GM12878 (cell line): Measurements from ENCODE around the gene DNASE2B. TPM values are rescaled to one million over a fixed set of nuclear protein-coding genes. Genes with fewer than 3 reads are reported as not detected.

Experiments
- ATAC-seq: fragments of 200-7000 bp; cut with Tn5 transposase; 3 replicates; pipeline ENCODE4 v1.9.1; 2020; ENCODE audit warnings: mild to moderate bottlenecking, moderate library complexity
- BruUV-seq: library from RNA; stranded (reverse); fragments of 400-500 nt; replicated peaks from 2 replicates; lab custom pipeline; 2021; lab: Mats Ljungman, UMichigan
- CTCF ChIA-PET: fragments of 300-600 bp; sonication (Branson Sonifier 250); formaldehyde crosslinking; extraction: SDS; loops from one replicate; lab custom pipeline; 2021; ENCODE audit warnings: inconsistent platforms; lab: Yijun Ruan, JAX
- POLR2A ChIA-PET: fragments of 350-600 bp; formaldehyde crosslinking; extraction: SDS; loops from one replicate; lab custom pipeline; 2021; ENCODE audit warnings: inconsistent platforms; lab: Charles Lee
- RAD21 ChIA-PET: fragments of 300-600 bp; sonication (Branson Sonifier 250); formaldehyde crosslinking; loops from one replicate; lab custom pipeline; 2023; ENCODE audit warnings: antibody characterized with exemption; ENCODE audit not compliant: unreplicated experiment; lab: Charles Lee
- SMC1A ChIA-PET: fragments of 300-600 bp; sonication (Branson Sonifier 250); formaldehyde crosslinking; loops from one replicate; lab custom pipeline; 2023; ENCODE audit not compliant: unreplicated experiment, uncharacterized antibody; lab: Charles Lee
- DNase-seq: peaks from one replicate; pipeline ENCODE4 v3.0.0-alpha.2; 2011; ENCODE audit warnings: low read depth, low spot score
- FAIRE-seq: peaks from 3 replicates; lab custom pipeline; 2011; peaks lifted over from hg19 to GRCh38; lab: Jason Lieb, UNC
- H2AFZ ChIP-seq: 2 replicates; pipeline ENCODE4 v1.6.0; 2011; ENCODE audit warnings: low read depth, low read length, control low read depth; ENCODE audit not compliant: control insufficient read depth
- H3K27ac ChIP-seq: 2 replicates; pipeline ENCODE4 v1.5.1; 2011; ENCODE audit warnings: control low read depth; ENCODE audit not compliant: control insufficient read depth, insufficient read depth
- H3K27me3 ChIP-seq, 2 experiments: replicated peaks in 1 of 2; 2 replicates each; pipeline versions ENCODE4 v1.6.0 to v1.6.1; 2011; ENCODE audit warnings: low read length in 1 of 2; ENCODE audit not compliant: control insufficient read depth in 2 of 2, insufficient read depth in 2 of 2
- H3K36me3 ChIP-seq, 2 experiments: 2 replicates each; pipeline ENCODE4 v1.5.1; 2011; ENCODE audit warnings: low read length in 1 of 2; ENCODE audit not compliant: control insufficient read depth in 2 of 2, insufficient read depth in 2 of 2
- H3K4me1 ChIP-seq: 2 replicates; pipeline ENCODE4 v1.6.1; 2011; ENCODE audit warnings: mild to moderate bottlenecking, low read length, moderate library complexity, mixed read lengths; ENCODE audit not compliant: control insufficient read depth, insufficient read depth
- H3K4me2 ChIP-seq: 2 replicates; pipeline ENCODE4 v1.6.0; 2011; ENCODE audit warnings: control low read depth; ENCODE audit not compliant: control insufficient read depth, insufficient read depth
- H3K4me3 ChIP-seq: fragments of 200-600 bp; sonication (generic); 2 replicates; pipeline ENCODE4 v1.5.1; 2016
- H3K79me2 ChIP-seq: 2 replicates; pipeline ENCODE4 v1.6.0; 2011; ENCODE audit warnings: low read length; ENCODE audit not compliant: control insufficient read depth, insufficient read depth
- H3K9ac ChIP-seq: 2 replicates; pipeline ENCODE4 v1.8.0; 2011; ENCODE audit warnings: low read length, control low read depth, mixed read lengths; ENCODE audit not compliant: control insufficient read depth, insufficient read depth
- H3K9me3 ChIP-seq: replicated peaks from 3 replicates; pipeline ENCODE4 v1.5.1; 2011; ENCODE audit warnings: mild to moderate bottlenecking, low read length; ENCODE audit not compliant: control insufficient read depth, insufficient read depth
- H4K20me1 ChIP-seq: 2 replicates; pipeline ENCODE4 v1.6.0; 2011; ENCODE audit not compliant: control insufficient read depth, insufficient read depth
- ASH2L ChIP-seq: fragments of 300-600, 200-600 bp; sonication (generic); IDR thresholded peaks from 2 replicates; pipeline ENCODE4 v1.6.1; 2017; ENCODE audit warnings: low read depth, mild to moderate bottlenecking, borderline replicate concordance
- BCL11A ChIP-seq: IDR thresholded peaks from 2 replicates; pipeline ENCODE4 v1.6.1; 2011; ENCODE audit warnings: low read depth, low read length
- IRF3 ChIP-seq: fragments of 450-650 bp; IDR thresholded peaks from 2 replicates; pipeline ENCODE4 v1.6.1; 2014; ENCODE audit warnings: mild to moderate bottlenecking
- MYC ChIP-seq: IDR thresholded peaks from 2 replicates; pipeline ENCODE4 v1.6.1; 2011; ENCODE audit warnings: mild to moderate bottlenecking, low read length, moderate library complexity, inconsistent platforms; ENCODE audit not compliant: insufficient read depth, insufficient replicate concordance, insufficient read length, severe bottlenecking
- NFIC ChIP-seq: IDR thresholded peaks from 2 replicates; pipeline ENCODE4 v1.6.1; 2012; ENCODE audit warnings: low read depth, mild to moderate bottlenecking, inconsistent platforms, low read length, moderate library complexity
- NFYA ChIP-seq: IDR thresholded peaks from 2 replicates; pipeline ENCODE4 v1.6.1; 2011; ENCODE audit warnings: low read depth, mild to moderate bottlenecking, low read length, improper control_type of control experiment, borderline replicate concordance
- NR2C1 ChIP-seq: fragments of 450-650 bp; IDR thresholded peaks from 2 replicates; pipeline ENCODE4 v1.6.1; 2017; ENCODE audit warnings: antibody characterized with exemption, mild to moderate bottlenecking, moderate library complexity
- NRF1 ChIP-seq: conservative IDR thresholded peaks from 2 replicates; pipeline ENCODE4 v1.6.1; 2011; ENCODE audit warnings: mild to moderate bottlenecking, low read depth, low read length, improper control_type of control experiment
- POLR2AphosphoS2 ChIP-seq: IDR thresholded peaks from 2 replicates; pipeline ENCODE4 v1.6.1; 2011; ENCODE audit warnings: low read depth, mild to moderate bottlenecking, low read length, improper control_type of control experiment, moderate library complexity
- POU2F2 ChIP-seq: IDR thresholded peaks from 3 replicates; pipeline ENCODE4 v1.6.1; 2011; ENCODE audit warnings: low read depth, mild to moderate bottlenecking, low read length, borderline replicate concordance
- SIX5 ChIP-seq: IDR thresholded peaks from 2 replicates; pipeline ENCODE4 v1.6.1; 2011; ENCODE audit warnings: mild to moderate bottlenecking, low read depth, low read length, moderate library complexity; ENCODE audit not compliant: severe bottlenecking
- STAT3 ChIP-seq: IDR thresholded peaks from 2 replicates; pipeline ENCODE4 v1.6.1; 2011; ENCODE audit warnings: low read depth, low read length, improper control_type of control experiment
- TAF1 ChIP-seq: IDR thresholded peaks from 2 replicates; pipeline ENCODE4 v1.6.1; 2011; ENCODE audit warnings: mild to moderate bottlenecking, low read depth, low read length, borderline replicate concordance
- TCF3 ChIP-seq: IDR thresholded peaks from 2 replicates; pipeline ENCODE4 v1.6.1; 2012; ENCODE audit warnings: low read depth, mild to moderate bottlenecking, low read length, borderline replicate concordance; ENCODE audit not compliant: insufficient read depth
- YBX1 ChIP-seq: fragments of 450-650 bp; IDR thresholded peaks from 2 replicates; pipeline ENCODE4 v1.6.1; 2016; ENCODE audit warnings: antibody characterized with exemption
- ZBTB40 ChIP-seq: fragments of 450-650 bp; IDR thresholded peaks from 2 replicates; pipeline ENCODE4 v1.6.1; 2016; ENCODE audit warnings: mild to moderate bottlenecking, moderate library complexity, borderline replicate concordance
- WGBS: methylation state at CpG from one replicate; pipeline ENCODE4 v1.1.6; 2016; ENCODE audit warnings: low lambda C conversion rate; ENCODE audit not compliant: insufficient replicate concordance, insufficient coverage; ENCODE audit errors: missing lambda C conversion rate; 5-methylcytosine and 5-hydroxymethylcytosine counted together
- in situ Hi-C: fragments of 300-500 bp; cut with MboI; formaldehyde crosslinking; loops from 9 replicates; pipeline ENCODE4 v1.14.3; 2018; ENCODE audit warnings: mixed read lengths
- intact Hi-C: fragments of 100-400 bp; cut with micrococcal nuclease; formaldehyde crosslinking; loops from one replicate; pipeline ENCODE4 v1.14.2; 2022; ENCODE audit not compliant: unreplicated experiment
- polyA plus RNA-seq, 11 experiments: library from polyadenylated mRNA; depleted of rRNA in 4 of 11; unstranded in 6 of 11; stranded (reverse) in 5 of 11; fragments of >200 nt; fragmentation: Nextera tagmentation in 4 of 11; fragmentation: Illumina TruSeq in 1 of 11; extraction: Ambion mirVana in 4 of 11; extraction: Trizol in 1 of 11; gene quantifications; 1 replicate in 1 of 11; 2 replicates in 10 of 11; pipeline versions ENCODE4 v1.2.1 to v1.2.3, GENCODE V29; 2011 to 2016; ENCODE audit warnings: inconsistent platforms in 2 of 11, missing spikeins in 2 of 11, low read depth in 1 of 11
- total RNA-seq, 4 experiments: library from RNA; depleted of rRNA in 3 of 4; stranded (reverse); fragments of >200 nt in 3 of 4; fragmentation: Illumina TruSeq in 1 of 4; extraction: Trizol in 1 of 4; gene quantifications; 2 replicates each; pipeline versions ENCODE4 v1.2.1 to v1.2.3, GENCODE V29; 2013 to 2021

The DNASE2B gene
- total and polyA plus RNA-seq, 10 of the 15 experiments (the other 5 are each of a cell fraction or from before 2014, with no cell fraction given), result not detected

DNA sequence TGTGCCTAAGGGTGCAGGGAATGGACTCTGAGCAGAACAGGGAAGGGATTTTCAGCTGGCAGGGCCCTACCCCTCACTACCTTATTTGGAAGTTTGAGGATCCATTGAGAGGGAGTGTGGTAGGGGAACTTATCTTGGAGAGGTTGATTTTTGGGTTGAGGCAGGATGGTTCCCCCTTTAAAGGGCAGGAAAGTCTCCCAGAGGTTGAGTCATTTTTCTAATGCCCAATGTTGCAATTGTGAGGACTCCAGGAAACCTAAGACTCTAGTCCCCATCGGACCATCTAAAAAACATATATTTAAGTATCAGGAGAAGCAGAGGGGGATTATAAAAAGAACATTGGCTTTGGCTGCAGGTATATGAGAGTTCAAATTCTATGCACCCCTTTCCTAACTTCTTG lies 49.5 kb upstream of the DNASE2B start:
- WGBS, result 100% methylated on average over 1 of the region's 1 CpG
- CTCF ChIA-PET, result interaction anchor here (1.1 kb wide), 1 partner anchor 13 kb away, joined by 5 read pairs; no protein-coding TSS in a partner anchor

GRCh38 chr1:84350104-84350503 lies 48.2 kb upstream of the DNASE2B start:
- H3K79me2 ChIP-seq, result no peaks in the 10 kb centered on the region
- no peak overlapping the region for H3K4me2 ChIP-seq
- H3K9ac ChIP-seq, result no peak overlapping the region
- no peak overlapping the region for H3K4me3 ChIP-seq
- ChIA-PET SMC1A (interaction anchor here (0.7 to 1.1 kb wide), 3 partner anchors 12 to 772 kb away, joined by 3 to 4 read pairs (median 4); no protein-coding TSS in a partner anchor), RAD21 (no interaction called here), POLR2A (no interaction called here), CTCF (no interaction called here)
- H2AFZ ChIP-seq, result no peak overlapping the region
- no peak overlapping the region for H3K27ac ChIP-seq
- ATAC-seq (no peak), FAIRE-seq (no peak), DNase-seq (no peak)
- BruUV-seq, result no TSS peak
- no peaks in the 10 kb centered on the region for H3K4me1 ChIP-seq
- intact Hi-C loops (no loop called here), in situ Hi-C loops (no loop called here)
- no peaks in the 10 kb centered on the region for H4K20me1 ChIP-seq
- H3K9me3 ChIP-seq, result no peaks in the 10 kb centered on the region
- H3K27me3 ChIP-seq, result no peaks in the 10 kb centered on the region
- WGBS, result 32% methylated on average over 3 of the region's 3 CpGs
- no peaks in the 10 kb centered on the region for H3K36me3 ChIP-seq
- TF ChIP-seq IRF3 (no peak), NRF1 (no peak), POU2F2 (no peak), SIX5 (no peak), MYC (no peak), STAT3 (no peak), POLR2AphosphoS2 (no peak), NFIC (no peak), NFYA (no peak), ZBTB40 (no peak), NR2C1 (no peak), BCL11A (no peak)

More for the DNA sequence above, 49.5 kb upstream of the DNASE2B start:
- RAD21 ChIA-PET, result no interaction called here
- Histone ChIP-seq H3K79me2 (no peaks in the 10 kb centered on the region), H4K20me1 (no peaks in the 10 kb centered on the region), H3K4me2 (no peak overlapping the region), H3K4me1 (no peaks in the 10 kb centered on the region), H3K27ac (no peak overlapping the region), H3K27me3 (no peaks in the 10 kb centered on the region), H3K4me3 (no peak overlapping the region), H3K9ac (no peak overlapping the region), H3K36me3 (no peaks in the 10 kb centered on the region), H2AFZ (no peak overlapping the region), H3K9me3 (no peaks in the 10 kb centered on the region)
- TF ChIP-seq TAF1 (no peak), TCF3 (no peak), ASH2L (no peak), YBX1 (no peak)
- in situ Hi-C loops (no loop called here), intact Hi-C loops (no loop called here)
- ATAC-seq (no peak), DNase-seq (no peak), FAIRE-seq (no peak)
- SMC1A ChIA-PET, result no interaction called here
- BruUV-seq, result no TSS peak
- POLR2A ChIA-PET, result no interaction called here
